ENCODE measurements around the gene MED14. TPM values are rescaled to one million over a fixed set of nuclear protein-coding genes. Genes with fewer than 3 reads are reported as not detected.

MED14 gene
- total RNA-seq, 1 experiment from 2014 or later: 136 TPM

- no CpG with 5 or more reads among the region's 4 CpGs for WGBS (ENCODE audit: extremely low coverage, insufficient read length, low lambda C conversion rate)
- H2BK20ac ChIP-seq (ENCODE audit: low read depth, low read length, poor library complexity, severe bottlenecking): no peak overlapping the region
- no peak overlapping the region for H4K8ac ChIP-seq (replicated peaks; ENCODE audit: insufficient read length, low read depth, low read length)
- H4K5ac ChIP-seq (ENCODE audit: insufficient read length, low read depth, low read length): no peak overlapping the region
- peak overlapping the region; percentile 33 for H2AFZ ChIP-seq (ENCODE audit: low read length)
- no peak overlapping the region for H2AK5ac ChIP-seq (ENCODE audit: insufficient read length, low read length)
- no peak overlapping the region for H2BK5ac ChIP-seq (ENCODE audit: insufficient read length, low read length)
- no peak overlapping the region for H3T11ph ChIP-seq (ENCODE audit: low read length)
- no peaks in the 10 kb centered on the region for H3K79me1 ChIP-seq (ENCODE audit: insufficient read depth, low read depth, low read length, poor library complexity, severe bottlenecking)
- H3K4ac ChIP-seq (ENCODE audit: low read depth, low read length): no peak overlapping the region
- Mint-ChIP-seq H3K27me3 (ENCODE audit: low read depth) (no peaks in the 10 kb centered on the region; the same call in 1 of the 2 replicates), H3K27ac (no peak overlapping the region), H3K4me1 (0 out of 4 replicates have a peak, but pooled peaks cover 0 to 3% of the 10 kb centered on the region in 2 experiments), H3K36me3 (ENCODE audit: insufficient read depth in 1 of 3, low read depth in 3 of 3) (peaks cover 4 to 17% (median 13%) of the 10 kb centered on the region in 3 experiments), H3K4me3 (no peak overlapping the region), H3K9me3 (peaks cover 75 to 80% of the 10 kb centered on the region in 2 experiments)
- H3K14ac ChIP-seq (ENCODE audit: insufficient read depth, low read length): no peak overlapping the region
- H3K56ac ChIP-seq (ENCODE audit: insufficient read length, low read depth, low read length): no peak overlapping the region
- no peak for DNase-seq
- H3K23ac ChIP-seq (ENCODE audit: insufficient read length, low read depth, low read length): no peak overlapping the region
- no peak for TF ChIP-seq CTCF (conservative IDR thresholded peaks at IDR 0.05)
- H2BK12ac ChIP-seq (ENCODE audit: insufficient read length, low read depth, low read length): no peak overlapping the region
- H3K27me3 ChIP-seq (ENCODE audit: insufficient read depth, low read length): no peaks in the 10 kb centered on the region
- no peak overlapping the region for H2BK120ac ChIP-seq (ENCODE audit: low read depth, low read length, poor library complexity, severe bottlenecking)
- H4K20me1 ChIP-seq (ENCODE audit: control insufficient read depth, insufficient read depth, insufficient read length): no peaks in the 10 kb centered on the region
- H3K18ac ChIP-seq (ENCODE audit: insufficient read length, low read depth, low read length): no peak overlapping the region
- H3K9me3 ChIP-seq (ENCODE audit: control insufficient read depth, low read depth, low read length): no peaks in the 10 kb centered on the region
- H3K27ac ChIP-seq (ENCODE audit: insufficient read length, low read depth, low read length): no peak overlapping the region
- no peak overlapping the region for H3K9ac ChIP-seq (ENCODE audit: extremely low read depth, insufficient read length, low read length)
- H4K91ac ChIP-seq (ENCODE audit: insufficient read length, low read depth, low read length): no peak overlapping the region
- H3K23me2 ChIP-seq (ENCODE audit: insufficient read length, low read depth, low read length, poor library complexity, severe bottlenecking): no peaks in the 10 kb centered on the region
- H3K4me2 ChIP-seq (ENCODE audit: insufficient read depth, insufficient read length, low read length): no peak overlapping the region
- no peaks in the 10 kb centered on the region for H3K79me2 ChIP-seq (ENCODE audit: insufficient read depth, low read length)
- no peak overlapping the region for H2BK15ac ChIP-seq (ENCODE audit: low read depth, low read length)
- H3K4me1 ChIP-seq (ENCODE audit: insufficient read depth, low read length): no peaks in the 10 kb centered on the region
Measured at GRCh38 chrX:40749681-40750494, 14.5 kb upstream of the MED14 start.

All from H9 (cell line).